Tibial artery (tissue), 4 donors: Measurements from ENCODE around the gene SNCAIP.

Experiments
- DNase-seq, 2 donors: peaks; one replicate each; pipeline ENCODE4 v3.0.0-alpha.2; 2019
- H3K27ac ChIP-seq, 2 donors: fragments of 200-600 bp; sonication (generic) in 1 of 2; 1 replicate in 1 of 2; 2 replicates in 1 of 2; pipeline ENCODE4 v1.5.1; 2018 to 2019; ENCODE audit warnings: mild to moderate bottlenecking in 1 of 2
- H3K27me3 ChIP-seq, 2 donors: fragments of 200-600 bp; sonication (generic) in 1 of 2; one replicate each; pipeline versions ENCODE4 v1.5.1 to v1.6.0; 2016 to 2019
- H3K36me3 ChIP-seq, 3 donors: fragments of 200-600 bp; sonication (generic) in 2 of 3; one replicate each; pipeline ENCODE4 v1.5.1; 2016 to 2019; ENCODE audit warnings: mild to moderate bottlenecking in 2 of 3
- H3K4me1 ChIP-seq, 4 donors: fragments of 200-600 bp; sonication (generic) in 2 of 4; 1 replicate in 3 of 4; 2 replicates in 1 of 4; pipeline ENCODE4 v1.5.1; 2016 to 2019
- H3K4me3 ChIP-seq, 2 donors: fragments of 200-600 bp; sonication (generic) in 1 of 2; 1 replicate in 1 of 2; 2 replicates in 1 of 2; pipeline ENCODE4 v1.5.1; 2018 to 2019; ENCODE audit warnings: mild to moderate bottlenecking in 2 of 2
- H3K9me3 ChIP-seq, 3 donors: fragments of 200-600 bp; sonication (generic) in 1 of 3; one replicate each; pipeline ENCODE4 v1.5.1; 2016 to 2019
- CTCF ChIP-seq, 2 experiments: fragments of 200-600 bp in 1 of 2; fragments of 450-650 bp in 1 of 2; IDR thresholded peaks; one replicate each; pipeline ENCODE4 v1.5.1; 2017 to 2019; ENCODE audit warnings: antibody characterized with exemption in 2 of 2, mild to moderate bottlenecking in 1 of 2, moderate library complexity in 1 of 2
- intact Hi-C: fragments of 100-400 bp; cut with DNase I; formaldehyde crosslinking; loops from one replicate; pipeline ENCODE4 v1.15.0; 2023; ENCODE audit warnings: low total_unique reads

Gene SNCAIP

DNA sequence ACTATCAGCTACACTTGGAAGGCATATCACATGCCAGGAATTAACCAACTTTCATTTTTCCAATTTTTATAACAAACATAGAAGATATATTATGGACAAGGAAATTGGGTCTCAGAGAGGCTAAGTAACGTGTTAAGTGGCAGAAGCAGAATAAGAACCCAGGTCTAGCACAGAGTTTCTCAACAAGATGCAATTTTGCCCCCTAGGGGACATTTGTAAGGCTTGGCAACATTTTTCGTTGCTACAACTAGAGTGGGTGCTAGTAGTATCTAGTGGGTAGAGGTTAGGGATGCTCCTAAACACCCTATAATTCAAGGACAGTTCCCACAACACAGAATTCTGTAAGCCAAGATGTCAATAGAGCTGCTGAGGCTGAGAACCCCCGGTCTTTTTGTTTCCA lies 180.6 kb downstream of the SNCAIP start:
- intact Hi-C loops = loop anchor here (10.0 kb wide), 1 partner anchor 298 kb away; no protein-coding TSS in a partner anchor
- TF ChIP-seq CTCF (IDR thresholded peaks at IDR 0.05) = peak; percentile 11 to 18
- H3K9me3 ChIP-seq = no peaks in the 10 kb centered on the region
- H3K27ac ChIP-seq = no peak overlapping the region
- no peak overlapping the region for H3K4me3 ChIP-seq
- no peak for DNase-seq
- H3K36me3 ChIP-seq = no peaks in the 10 kb centered on the region
- no peaks in the 10 kb centered on the region for H3K27me3 ChIP-seq
- H3K4me1 ChIP-seq = no peaks in the 10 kb centered on the region

DNA sequence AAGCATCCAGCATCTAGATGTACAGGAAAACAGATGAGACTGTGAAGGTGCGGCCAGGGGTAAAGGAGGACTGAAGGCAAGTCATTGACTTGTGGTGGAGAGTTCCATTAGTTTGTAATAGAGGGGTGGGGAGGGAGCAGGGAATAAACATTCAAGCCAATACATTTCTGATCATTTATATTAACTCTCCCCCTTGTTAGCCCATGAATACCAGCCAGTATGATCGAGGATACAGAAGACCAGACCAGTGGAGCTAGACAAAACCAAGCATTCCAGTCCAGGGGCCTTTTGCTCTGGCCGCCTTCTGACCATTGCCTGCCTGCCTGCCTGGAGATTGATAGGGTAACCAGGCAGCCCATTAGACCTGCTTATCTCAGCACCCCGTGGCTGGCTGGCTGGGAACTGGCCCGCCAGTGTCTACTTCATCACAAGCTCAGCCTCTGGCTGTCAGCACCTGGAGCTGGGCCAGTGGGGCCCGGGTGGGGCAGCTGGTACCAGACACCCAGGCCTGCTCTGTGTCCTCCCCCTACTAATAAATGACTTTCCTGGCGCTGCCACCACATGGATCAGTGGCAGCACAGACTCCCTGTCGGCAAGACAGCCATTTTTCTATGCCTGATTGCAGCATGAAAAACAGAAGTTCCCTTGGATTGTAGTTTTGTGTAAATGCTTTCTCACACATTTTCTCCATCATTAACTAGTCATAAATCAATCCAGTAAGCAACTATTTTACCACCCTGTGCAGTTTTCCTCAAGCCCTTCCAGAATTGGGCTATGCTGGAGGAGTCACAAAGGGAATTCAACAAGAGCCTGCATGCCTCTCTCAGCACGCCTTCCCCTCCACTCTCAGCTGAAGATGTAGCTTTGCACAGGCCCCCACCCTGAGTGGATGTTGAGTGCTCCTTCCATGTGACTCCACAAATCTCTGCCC lies 181.3 kb downstream of the SNCAIP start:
- H3K27ac ChIP-seq = peak overlapping the region in 1 of 2 donors; percentile 17
- TF ChIP-seq CTCF (IDR thresholded peaks at IDR 0.05) = no peak
- intact Hi-C loops = loop anchor here (10.0 kb wide), 1 partner anchor 299 kb away; no protein-coding TSS in a partner anchor
- no peak overlapping the region for H3K4me3 ChIP-seq
- no peak for DNase-seq
- H3K36me3 ChIP-seq = no peaks in the 10 kb centered on the region
- H3K9me3 ChIP-seq = no peaks in the 10 kb centered on the region
- no peaks in the 10 kb centered on the region for H3K27me3 ChIP-seq
- no peaks in the 10 kb centered on the region for H3K4me1 ChIP-seq

GRCh38 chr5:122494109-122494508 lies 182.1 kb downstream of the SNCAIP start:
- Histone ChIP-seq H3K36me3 (no peaks in the 10 kb centered on the region), H3K4me3 (no peak overlapping the region), H3K27ac (no peak overlapping the region), H3K9me3 (no peaks in the 10 kb centered on the region), H3K4me1 (peaks cover 0 to 4% (median 1%) of the 10 kb centered on the region in 4 donors), H3K27me3 (no peaks in the 10 kb centered on the region)
- no peak for TF ChIP-seq CTCF (IDR thresholded peaks at IDR 0.05)
- intact Hi-C loops = loop anchor here (10.0 kb wide), 1 partner anchor 299 kb away; no protein-coding TSS in a partner anchor
- DNase-seq = no peak

DNA sequence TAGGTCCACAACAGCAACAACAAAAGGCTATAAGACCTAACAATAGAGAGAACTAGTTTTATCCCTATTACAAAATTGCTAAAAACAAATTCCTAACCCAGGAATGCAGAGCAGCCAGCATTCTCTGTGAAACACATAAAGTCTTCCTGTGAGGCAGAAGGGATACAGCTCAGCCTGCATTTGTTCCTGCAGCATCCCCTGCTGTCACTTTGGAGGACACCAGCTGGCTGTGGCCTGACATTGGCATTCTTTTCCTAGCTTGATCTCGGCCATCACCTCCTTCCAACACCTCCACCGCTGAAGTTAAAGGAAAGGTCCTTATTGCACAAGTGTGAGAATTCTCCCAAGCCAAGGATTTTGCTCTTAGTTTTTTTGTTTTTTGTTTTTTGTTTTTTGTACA lies 186.1 kb downstream of the SNCAIP start:
- Histone ChIP-seq H3K27ac (no peak overlapping the region), H3K4me1 (peaks cover 0 to 31% (median 13%) of the 10 kb centered on the region in 4 donors), H3K36me3 (no peaks in the 10 kb centered on the region), H3K4me3 (no peak overlapping the region), H3K9me3 (no peaks in the 10 kb centered on the region), H3K27me3 (no peaks in the 10 kb centered on the region)
- no peak for TF ChIP-seq CTCF (IDR thresholded peaks at IDR 0.05)
- no peak for DNase-seq
- intact Hi-C loops = loop anchor here (10.0 kb wide), 1 partner anchor 303 kb away; no protein-coding TSS in a partner anchor

DNA sequence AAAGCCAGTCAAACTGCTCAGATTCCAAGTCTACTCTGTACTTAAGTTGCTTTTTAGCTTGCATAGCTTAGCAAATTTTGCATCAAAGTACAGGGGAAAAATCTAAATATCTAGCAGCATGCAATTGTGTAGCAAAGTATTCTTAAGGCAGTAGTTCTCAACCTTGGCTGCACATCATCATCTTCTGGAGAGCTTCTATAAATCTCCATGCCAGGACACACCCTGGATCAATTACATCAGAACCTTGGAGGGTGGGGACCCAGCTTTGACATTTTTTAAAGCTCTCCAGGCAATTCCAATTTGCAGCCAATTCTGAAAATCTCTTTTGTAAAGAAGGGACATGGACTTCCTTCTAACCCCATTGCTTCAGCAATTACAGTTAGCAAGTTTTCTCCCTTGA lies 187.5 kb downstream of the SNCAIP start:
- intact Hi-C loops = loop anchor here (10.0 kb wide), 1 partner anchor 305 kb away; no protein-coding TSS in a partner anchor
- H3K36me3 ChIP-seq = no peaks in the 10 kb centered on the region
- no peaks in the 10 kb centered on the region for H3K27me3 ChIP-seq
- TF ChIP-seq CTCF (IDR thresholded peaks at IDR 0.05) = no peak
- no peaks in the 10 kb centered on the region for H3K9me3 ChIP-seq
- DNase-seq = no peak
- H3K4me3 ChIP-seq = no peak overlapping the region
- peak overlapping the region in 1 of 2 donors; percentile 61 for H3K27ac ChIP-seq
- peaks cover 0 to 31% (median 13%) of the 10 kb centered on the region in 4 donors for H3K4me1 ChIP-seq
